DMS153 treated with DMSO at 0.1 percent for 48 hours (cell line): ENCODE results near the gene SUV39H1.

ENCODE experiments used
- DNase-seq: peaks from one replicate; lab custom pipeline; 2025; ENCODE audit not compliant: unreplicated experiment; lab: John Stamatoyannopoulos, UW

Gene SUV39H1

DNA sequence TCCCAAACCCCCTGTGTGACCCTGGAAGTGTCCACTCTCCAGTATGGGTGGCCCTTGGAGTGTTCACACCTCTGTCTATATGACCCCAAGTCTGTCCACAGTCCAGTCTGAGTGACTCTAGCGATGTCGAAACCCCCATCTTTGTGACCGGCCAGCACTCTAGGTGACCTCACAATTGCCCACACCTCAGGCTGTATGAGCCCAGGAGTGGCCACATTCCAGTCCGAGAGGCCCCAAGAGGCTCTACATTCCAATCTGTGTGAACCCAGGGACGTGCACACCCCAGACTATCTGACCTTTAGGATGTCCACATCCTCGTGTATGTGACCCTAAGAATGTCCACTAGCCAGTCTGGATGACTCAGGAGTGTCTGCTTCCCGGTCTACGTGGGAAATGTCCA is 57.7 kb downstream of the SUV39H1 start:
- DNase-seq = no peak
